K562 (cell line): Measurements from ENCODE around the gene LMBR1. TPM values are rescaled to one million over a fixed set of nuclear protein-coding genes. Genes with fewer than 3 reads are reported as not detected.

Source experiments
- ATAC-seq: fragments of 200-7000 bp; cut with Tn5 transposase; 3 replicates; pipeline ENCODE4 v1.9.1; 2020; ENCODE audit warnings: moderate library complexity
- BruUV-seq: library from RNA; stranded (reverse); fragments of 400-500 nt; replicated peaks from 2 replicates; lab custom pipeline; 2021; lab: Mats Ljungman, UMichigan
- CTCF ChIA-PET: fragments of 300-600 bp; formaldehyde crosslinking; extraction: SDS; loops from one replicate; lab custom pipeline; 2021; ENCODE audit warnings: low intra/inter-chr PET ratio; lab: Yijun Ruan, JAX
- POLR2A ChIA-PET: fragments of 300-600, 350-650 bp; sonication (Branson Sonifier 250); formaldehyde crosslinking; extraction: SDS; loops from one replicate; lab custom pipeline; 2021; ENCODE audit warnings: antibody characterized with exemption, inconsistent platforms; lab: Yijun Ruan, JAX
- DNase-seq, 4 experiments: peaks; one replicate each; pipeline versions ENCODE4 v3.0.0 to v3.0.0-alpha.2; 2011 to 2018; ENCODE audit warnings: low spot score in 3 of 4, mixed read lengths in 3 of 4; ENCODE audit errors: extremely low read depth in 1 of 4
- FAIRE-seq: peaks from 2 replicates; lab custom pipeline; 2011; peaks lifted over from hg19 to GRCh38; lab: Jason Lieb, UNC
- H2AFZ ChIP-seq: 2 replicates; pipeline ENCODE4 v1.6.0; 2011; ENCODE audit warnings: low read depth, low read length, control low read depth, inconsistent platforms
- H3K27ac ChIP-seq: fragments of 200-600 bp; 3 replicates; pipeline ENCODE4 v1.8.0; 2011; ENCODE audit warnings: low read depth, mild to moderate bottlenecking, control low read depth, inconsistent platforms, low read length, moderate library complexity, mixed read lengths; ENCODE audit errors: extremely low read depth
- H3K27me3 ChIP-seq, 2 experiments: fragments of 300-600 bp in 1 of 2; 2 replicates in 1 of 2; 3 replicates in 1 of 2; pipeline versions ENCODE4 v1.6.0 to v1.8.0; 2011; ENCODE audit warnings: inconsistent platforms in 2 of 2, low read length in 2 of 2, mild to moderate bottlenecking in 1 of 2, mixed read lengths in 1 of 2, moderate library complexity in 1 of 2; ENCODE audit not compliant: control insufficient read depth in 2 of 2, insufficient read depth in 2 of 2
- H3K36me3 ChIP-seq: fragments of 300-600 bp; 3 replicates; pipeline ENCODE4 v1.8.0; 2011; ENCODE audit warnings: mild to moderate bottlenecking, low read length, inconsistent platforms; ENCODE audit not compliant: control insufficient read depth, insufficient read depth
- H3K4me1 ChIP-seq, 2 experiments: fragments of 200-600 bp in 1 of 2; replicated peaks in 1 of 2; 2 replicates in 1 of 2; 3 replicates in 1 of 2; pipeline versions ENCODE4 v1.5.1 to v1.8.0; 2011; ENCODE audit warnings: inconsistent platforms in 2 of 2, low read length in 2 of 2, mild to moderate bottlenecking in 1 of 2, mixed read lengths in 1 of 2, moderate library complexity in 1 of 2; ENCODE audit not compliant: control insufficient read depth in 2 of 2, insufficient read depth in 2 of 2
- H3K4me2 ChIP-seq: 2 replicates; pipeline ENCODE4 v1.6.1; 2011; ENCODE audit warnings: low read length, control low read depth, inconsistent platforms, mixed read lengths; ENCODE audit not compliant: insufficient read depth
- H3K4me3 ChIP-seq: fragments of 200-600 bp; sonication (generic), shearing (Covaris generic); 2 replicates; pipeline ENCODE4 v1.5.1; 2016; ENCODE audit warnings: control low read depth, inconsistent platforms
- H3K79me2 ChIP-seq: fragments of 200-600 bp; 3 replicates; pipeline ENCODE4 v1.8.0; 2011; ENCODE audit warnings: low read length, inconsistent platforms; ENCODE audit not compliant: control insufficient read depth, insufficient read depth
- H3K9ac ChIP-seq, 2 experiments: 2 replicates each; pipeline versions ENCODE4 v1.6.0 to v1.6.1; 2011; ENCODE audit warnings: low read depth in 2 of 2, low read length in 2 of 2, control low read depth in 1 of 2, inconsistent platforms in 1 of 2, mild to moderate bottlenecking in 1 of 2, mixed read lengths in 1 of 2; ENCODE audit not compliant: insufficient read depth in 1 of 2
- H3K9me1 ChIP-seq: one replicate; pipeline ENCODE4 v1.6.0; 2011; ENCODE audit warnings: inconsistent platforms, mild to moderate bottlenecking, low read length, moderate library complexity; ENCODE audit not compliant: control insufficient read depth, insufficient read depth
- H3K9me3 ChIP-seq: replicated peaks from 2 replicates; pipeline ENCODE4 v1.5.1; 2011; ENCODE audit warnings: low read depth, low read length, inconsistent platforms; ENCODE audit not compliant: control insufficient read depth, insufficient read depth
- H4K20me1 ChIP-seq: replicated peaks from 2 replicates; pipeline ENCODE4 v1.6.1; 2011; ENCODE audit warnings: low read length, inconsistent platforms, mixed read lengths; ENCODE audit not compliant: control insufficient read depth, insufficient read depth
- BRD4 ChIP-seq: fragments of 200-600 bp; sonication (generic); IDR thresholded peaks from 2 replicates; pipeline ENCODE4 v1.6.1; 2017; ENCODE audit warnings: inconsistent platforms
- BRD9 ChIP-seq: fragments of 450-650 bp; IDR thresholded peaks from 2 replicates; pipeline ENCODE4 v1.6.1; 2018; ENCODE audit warnings: low read depth; ENCODE audit not compliant: partially characterized antibody
- CC2D1A ChIP-seq: fragments of 450-650 bp; IDR thresholded peaks from 2 replicates; pipeline ENCODE4 v1.6.1; 2017; ENCODE audit warnings: mild to moderate bottlenecking
- FOS ChIP-seq: IDR thresholded peaks from 3 replicates; pipeline ENCODE4 v1.6.1; 2011; ENCODE audit not compliant: insufficient read length; ENCODE audit errors: extremely low read depth
- IFI16 ChIP-seq: fragments of 250-450 bp; sonication (Bioruptor Pico); IDR thresholded peaks from 2 replicates; pipeline ENCODE4 v2.1.2; 2022; ENCODE audit warnings: mild to moderate bottlenecking, inconsistent platforms
- KLF13 ChIP-seq: fragments of 450-650 bp; IDR thresholded peaks from 2 replicates; pipeline ENCODE4 v1.6.1; 2016; ENCODE audit warnings: missing genetic modification characterization, low read depth, mild to moderate bottlenecking, missing compliant biosample characterization, moderate library complexity, borderline replicate concordance
- NFIC ChIP-seq: fragments of 450-650 bp; IDR thresholded peaks from 2 replicates; pipeline ENCODE4 v1.6.1; 2017; ENCODE audit warnings: mild to moderate bottlenecking, inconsistent platforms
- NFIX ChIP-seq: fragments of 250-450 bp; sonication (Bioruptor Pico); IDR thresholded peaks from 2 replicates; pipeline ENCODE4 v1.4.0; 2020; ENCODE audit warnings: low read depth, mild to moderate bottlenecking, moderate library complexity
- RBM15 ChIP-seq: fragments of 200-400 bp; formaldehyde crosslinking; IDR thresholded peaks from 2 replicates; pipeline ENCODE4 v1.6.1; 2018; ENCODE audit warnings: mild to moderate bottlenecking, low read length, moderate library complexity; ENCODE audit not compliant: insufficient read depth
- RNF219 ChIP-seq: fragments of 250-450 bp; sonication (Bioruptor Pico); IDR thresholded peaks from 2 replicates; pipeline ENCODE4 v1.5.0; 2022; ENCODE audit warnings: mild to moderate bottlenecking
- XRCC3 ChIP-seq: fragments of 450-650 bp; IDR thresholded peaks from 2 replicates; pipeline ENCODE4 v1.6.1; 2017; ENCODE audit warnings: mild to moderate bottlenecking, moderate library complexity
- ZBTB5 ChIP-seq: fragments of 450-650 bp; IDR thresholded peaks from 2 replicates; pipeline ENCODE4 v1.6.1; 2017; ENCODE audit warnings: antibody characterized with exemption
- ZFP1 ChIP-seq: fragments of 450-650 bp; formaldehyde crosslinking; IDR thresholded peaks from 2 replicates; pipeline ENCODE4 v1.4.0; 2020; ENCODE audit warnings: mild to moderate bottlenecking, mixed read lengths
- ZNF408 ChIP-seq: fragments of 250-450 bp; sonication (Bioruptor Pico); IDR thresholded peaks from 2 replicates; pipeline ENCODE4 v1.4.0; 2020; ENCODE audit warnings: low read depth, mild to moderate bottlenecking, moderate library complexity
- WGBS: fragments of 100-300 bp; shearing (Covaris generic); methylation state at CpG from one replicate; pipeline ENCODE4 v1.1.6; 2016; ENCODE audit warnings: low coverage, mixed read lengths; ENCODE audit not compliant: insufficient coverage; ENCODE audit errors: missing lambda C conversion rate; 5-methylcytosine and 5-hydroxymethylcytosine counted together
- in situ Hi-C: fragments of 300-500 bp; cut with MboI; formaldehyde crosslinking; loops from 4 replicates; pipeline ENCODE4 v1.15.0; 2018; ENCODE audit warnings: inconsistent platforms, mixed read lengths
- intact Hi-C: fragments of 100-400 bp; cut with micrococcal nuclease; formaldehyde crosslinking; loops from 2 replicates; pipeline ENCODE4 v1.14.2; 2022
- polyA plus RNA-seq, 8 experiments: library from polyadenylated mRNA; depleted of rRNA in 4 of 8; stranded (reverse) in 5 of 8; unstranded in 3 of 8; fragments of >200 nt; fragmentation: Nextera tagmentation in 2 of 8; fragmentation: Illumina TruSeq in 1 of 8; extraction: Ambion mirVana in 2 of 8; extraction: Trizol in 1 of 8; gene quantifications; 2 replicates each; pipeline versions ENCODE4 v1.2.1 to v1.2.3, GENCODE V29; 2011 to 2014; ENCODE audit warnings: inconsistent platforms in 1 of 8, missing spikeins in 1 of 8
- total RNA-seq, 7 experiments: library from RNA; depleted of rRNA in 6 of 7; stranded (reverse); fragments of >200 nt in 6 of 7; fragmentation: Illumina TruSeq in 2 of 7; extraction: Trizol in 2 of 7; gene quantifications; 2 replicates each; pipeline versions ENCODE4 v1.2.1 to v1.2.3, GENCODE V29; 2011 to 2021; ENCODE audit warnings: low replicate concordance in 1 of 7

LMBR1 gene
- total and polyA plus RNA-seq, 9 of the 15 experiments (the other 6 are each of a cell fraction or from before 2014, with no cell fraction given) = 7.7 to 90.0 (median 59.9) TPM

- no TSS peak for BruUV-seq
- ATAC-seq (no peak), FAIRE-seq (no peak), DNase-seq (no peak)
- H3K27ac ChIP-seq = no peak overlapping the region
- no peak for TF ChIP-seq FOS
- TF ChIP-seq XRCC3 = no peak
- TF ChIP-seq NFIX (CRISPR knock-in tag) = peak; percentile 96
- peak; percentile 98 for TF ChIP-seq NFIC
- CTCF ChIA-PET = no interaction called here
- WGBS = 80% methylated on average over 5 of the region's 5 CpGs
- no peak overlapping the region for H2AFZ ChIP-seq
- H3K9me1 ChIP-seq = no peaks in the 10 kb centered on the region
- no peaks in the 10 kb centered on the region for H3K79me2 ChIP-seq
- intact Hi-C loops = no loop called here
- no peaks in the 10 kb centered on the region for H3K9me3 ChIP-seq
- H3K27me3 ChIP-seq = no peaks in the 10 kb centered on the region
- in situ Hi-C loops = no loop called here
- no peaks in the 10 kb centered on the region for H3K36me3 ChIP-seq
- H3K4me1 ChIP-seq = 0 out of 5 replicates have a peak, but pooled peaks cover 0 to 4% of the 10 kb centered on the region in 2 experiments
- no peak overlapping the region for H3K4me2 ChIP-seq
- POLR2A ChIA-PET = interaction anchor here (0.6 kb wide), 1 partner anchor 1766 kb away, joined by 3 read pairs; no protein-coding TSS in a partner anchor
- H4K20me1 ChIP-seq = no peaks in the 10 kb centered on the region
- H3K4me3 ChIP-seq = no peak overlapping the region
- no peak overlapping the region for H3K9ac ChIP-seq
These were observed 201.2 kb downstream of the LMBR1 start for GRCh38 chr7:156691764-156692163.

GRCh38 chr7:156684661-156685060, 208.3 kb downstream of the LMBR1 start:
- Histone ChIP-seq H4K20me1 (no peaks in the 10 kb centered on the region), H3K9me3 (no peaks in the 10 kb centered on the region), H3K27me3 (no peaks in the 10 kb centered on the region), H3K79me2 (no peaks in the 10 kb centered on the region), H3K27ac (no peak overlapping the region), H3K4me2 (no peak overlapping the region), H3K36me3 (peaks cover 44% of the 10 kb centered on the region; the same call in 2 of the 3 replicates), H2AFZ (no peak overlapping the region), H3K9ac (no peak overlapping the region), H3K9me1 (no peaks in the 10 kb centered on the region), H3K4me1 (no peaks in the 10 kb centered on the region), H3K4me3 (no peak overlapping the region)
- intact Hi-C loops = no loop called here
- FAIRE-seq (no peak), ATAC-seq (no peak), DNase-seq (no peak)
- no TSS peak for BruUV-seq
- WGBS = 79% methylated on average over 4 of the region's 4 CpGs
- POLR2A ChIA-PET = interaction anchor here (0.5 to 1.3 kb wide), 2 partner anchors 9 to 147 kb away, joined by 3 read pairs; no protein-coding TSS in a partner anchor
- CTCF ChIA-PET = no interaction called here
- in situ Hi-C loops = no loop called here
- no peak for TF ChIP-seq BRD9
- no peak for TF ChIP-seq RNF219
- TF ChIP-seq ZBTB5 = no peak
- no peak for TF ChIP-seq CC2D1A
- no peak for TF ChIP-seq RBM15
- TF ChIP-seq ZNF408 (CRISPR knock-in tag) = no peak
- no peak for TF ChIP-seq BRD4
- no peak for TF ChIP-seq KLF13 (tag)
- no peak for TF ChIP-seq ZFP1 (CRISPR knock-in tag)
- TF ChIP-seq IFI16 (CRISPR knock-in tag) = no peak
